ENCODE measurements around the gene TRMO. TPM values are rescaled to one million over a fixed set of nuclear protein-coding genes. Genes with fewer than 3 reads are reported as not detected.

Gene TRMO
- total and polyA plus RNA-seq, 2 experiments from 2014 or later = 5.0 to 6.4 TPM

DNA sequence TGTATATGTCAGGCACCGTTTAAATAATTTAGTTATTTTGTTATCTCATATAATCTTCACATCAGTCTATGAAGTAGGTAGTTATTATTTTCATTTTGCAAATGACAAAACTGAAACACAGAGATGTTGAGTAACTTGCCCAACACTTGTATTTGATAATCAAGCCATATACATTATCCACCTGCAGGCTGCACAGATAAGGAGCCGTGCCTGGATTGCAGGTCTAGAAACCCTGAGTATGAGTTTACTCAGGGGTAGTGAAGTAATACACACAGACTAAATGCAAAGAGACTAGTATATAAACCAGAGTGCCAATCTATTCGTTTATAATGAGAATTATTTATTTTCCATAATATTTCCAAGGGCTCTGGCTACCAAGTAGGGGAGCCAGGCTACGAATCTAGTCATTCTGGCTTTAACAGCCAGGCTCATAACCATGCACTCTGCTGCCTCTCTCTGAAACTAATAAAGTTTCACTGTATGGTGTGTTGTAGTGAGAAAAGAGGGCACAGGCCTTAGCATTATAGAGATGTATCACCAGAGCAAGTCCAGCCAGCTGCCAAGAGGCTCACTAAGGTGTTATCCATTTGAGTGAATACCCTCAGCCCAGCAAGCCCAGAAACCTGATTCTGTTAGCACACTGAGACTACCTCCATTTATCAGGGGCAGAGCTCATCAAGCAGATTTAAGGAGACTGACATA, 11.1 kb upstream of the TRMO start:
- Histone ChIP-seq H3K4me1 (ENCODE audit: insufficient read depth) (no peaks in the 10 kb centered on the region), H3K79me2 (replicated peaks; ENCODE audit: insufficient read depth) (no peaks in the 10 kb centered on the region)
- TF ChIP-seq, protein P1, sequence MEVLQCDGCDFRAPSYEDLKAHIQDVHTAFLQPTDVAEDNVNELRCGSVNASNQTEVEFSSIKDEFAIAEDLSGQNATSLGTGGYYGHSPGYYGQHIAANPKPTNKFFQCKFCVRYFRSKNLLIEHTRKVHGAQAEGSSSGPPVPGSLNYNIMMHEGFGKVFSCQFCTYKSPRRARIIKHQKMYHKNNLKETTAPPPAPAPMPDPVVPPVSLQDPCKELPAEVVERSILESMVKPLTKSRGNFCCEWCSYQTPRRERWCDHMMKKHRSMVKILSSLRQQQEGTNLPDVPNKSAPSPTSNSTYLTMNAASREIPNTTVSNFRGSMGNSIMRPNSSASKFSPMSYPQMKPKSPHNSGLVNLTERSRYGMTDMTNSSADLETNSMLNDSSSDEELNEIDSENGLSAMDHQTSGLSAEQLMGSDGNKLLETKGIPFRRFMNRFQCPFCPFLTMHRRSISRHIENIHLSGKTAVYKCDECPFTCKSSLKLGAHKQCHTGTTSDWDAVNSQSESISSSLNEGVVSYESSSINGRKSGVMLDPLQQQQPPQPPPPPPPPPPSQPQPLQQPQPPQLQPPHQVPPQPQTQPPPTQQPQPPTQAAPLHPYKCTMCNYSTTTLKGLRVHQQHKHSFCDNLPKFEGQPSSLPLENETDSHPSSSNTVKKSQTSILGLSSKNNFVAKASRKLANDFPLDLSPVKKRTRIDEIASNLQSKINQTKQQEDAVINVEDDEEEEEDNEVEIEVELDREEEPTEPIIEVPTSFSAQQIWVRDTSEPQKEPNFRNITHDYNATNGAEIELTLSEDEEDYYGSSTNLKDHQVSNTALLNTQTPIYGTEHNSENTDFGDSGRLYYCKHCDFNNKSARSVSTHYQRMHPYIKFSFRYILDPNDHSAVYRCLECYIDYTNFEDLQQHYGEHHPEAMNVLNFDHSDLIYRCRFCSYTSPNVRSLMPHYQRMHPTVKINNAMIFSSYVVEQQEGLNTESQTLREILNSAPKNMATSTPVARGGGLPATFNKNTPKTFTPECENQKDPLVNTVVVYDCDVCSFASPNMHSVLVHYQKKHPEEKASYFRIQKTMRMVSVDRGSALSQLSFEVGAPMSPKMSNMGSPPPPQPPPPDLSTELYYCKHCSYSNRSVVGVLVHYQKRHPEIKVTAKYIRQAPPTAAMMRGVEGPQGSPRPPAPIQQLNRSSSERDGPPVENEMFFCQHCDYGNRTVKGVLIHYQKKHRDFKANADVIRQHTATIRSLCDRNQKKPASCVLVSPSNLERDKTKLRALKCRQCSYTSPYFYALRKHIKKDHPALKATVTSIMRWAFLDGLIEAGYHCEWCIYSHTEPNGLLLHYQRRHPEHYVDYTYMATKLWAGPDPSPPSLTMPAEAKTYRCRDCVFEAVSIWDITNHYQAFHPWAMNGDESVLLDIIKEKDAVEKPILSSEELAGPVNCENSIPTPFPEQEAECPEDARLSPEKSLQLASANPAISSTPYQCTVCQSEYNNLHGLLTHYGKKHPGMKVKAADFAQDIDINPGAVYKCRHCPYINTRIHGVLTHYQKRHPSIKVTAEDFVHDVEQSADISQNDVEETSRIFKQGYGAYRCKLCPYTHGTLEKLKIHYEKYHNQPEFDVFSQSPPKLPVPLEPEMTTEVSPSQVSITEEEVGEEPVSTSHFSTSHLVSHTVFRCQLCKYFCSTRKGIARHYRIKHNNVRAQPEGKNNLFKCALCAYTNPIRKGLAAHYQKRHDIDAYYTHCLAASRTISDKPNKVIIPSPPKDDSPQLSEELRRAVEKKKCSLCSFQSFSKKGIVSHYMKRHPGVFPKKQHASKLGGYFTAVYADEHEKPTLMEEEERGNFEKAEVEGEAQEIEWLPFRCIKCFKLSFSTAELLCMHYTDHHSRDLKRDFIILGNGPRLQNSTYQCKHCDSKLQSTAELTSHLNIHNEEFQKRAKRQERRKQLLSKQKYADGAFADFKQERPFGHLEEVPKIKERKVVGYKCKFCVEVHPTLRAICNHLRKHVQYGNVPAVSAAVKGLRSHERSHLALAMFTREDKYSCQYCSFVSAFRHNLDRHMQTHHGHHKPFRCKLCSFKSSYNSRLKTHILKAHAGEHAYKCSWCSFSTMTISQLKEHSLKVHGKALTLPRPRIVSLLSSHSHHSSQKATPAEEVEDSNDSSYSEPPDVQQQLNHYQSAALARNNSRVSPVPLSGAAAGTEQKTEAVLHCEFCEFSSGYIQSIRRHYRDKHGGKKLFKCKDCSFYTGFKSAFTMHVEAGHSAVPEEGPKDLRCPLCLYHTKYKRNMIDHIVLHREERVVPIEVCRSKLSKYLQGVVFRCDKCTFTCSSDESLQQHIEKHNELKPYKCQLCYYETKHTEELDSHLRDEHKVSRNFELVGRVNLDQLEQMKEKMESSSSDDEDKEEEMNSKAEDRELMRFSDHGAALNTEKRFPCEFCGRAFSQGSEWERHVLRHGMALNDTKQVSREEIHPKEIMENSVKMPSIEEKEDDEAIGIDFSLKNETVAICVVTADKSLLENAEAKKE (CRISPR knock-in tag; IDR thresholded peaks at IDR 0.05) = no peak
- TF ChIP-seq CREB1 (CRISPR knock-in tag; IDR thresholded peaks at IDR 0.05; ENCODE audit: low read depth) = no peak
- TF ChIP-seq POLR2AphosphoS5 (IDR thresholded peaks at IDR 0.05; ENCODE audit: low read depth) = no peak

DNA sequence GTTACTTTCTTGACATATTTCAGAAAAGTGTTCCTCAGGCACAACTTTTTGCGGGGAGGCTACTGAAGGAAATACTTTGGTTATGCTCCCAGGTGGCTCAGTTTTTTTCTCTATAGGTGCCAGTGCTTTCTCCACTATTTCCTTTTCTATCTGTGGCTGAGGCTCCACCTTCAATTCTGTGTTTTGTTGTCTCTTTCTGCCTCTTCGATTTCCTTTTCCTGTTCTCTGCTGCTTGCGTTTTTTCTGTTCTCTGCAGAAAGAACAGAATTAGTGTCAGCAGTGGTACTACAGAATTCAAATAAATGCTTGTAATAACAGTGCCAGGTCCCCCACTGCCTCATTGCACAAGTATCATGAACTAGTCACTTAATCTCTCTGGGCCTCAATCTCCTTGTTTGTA, 8.7 kb upstream of the TRMO start:
- H3K36me3 Mint-ChIP-seq (ENCODE audit: low read depth) = no peaks in the 10 kb centered on the region
- TF ChIP-seq EZH2phosphoT487 (IDR thresholded peaks at IDR 0.05; ENCODE audit: unreplicated experiment) (no peak), NANOG (IDR thresholded peaks at IDR 0.05; ENCODE audit: borderline replicate concordance) (no peak), CREB1 (CRISPR knock-in tag; IDR thresholded peaks at IDR 0.05; ENCODE audit: low read depth) (no peak), ZNF331 (CRISPR knock-in tag; IDR thresholded peaks at IDR 0.05; ENCODE audit: low read depth) (no peak)
- TF ChIP-seq, protein P2, sequence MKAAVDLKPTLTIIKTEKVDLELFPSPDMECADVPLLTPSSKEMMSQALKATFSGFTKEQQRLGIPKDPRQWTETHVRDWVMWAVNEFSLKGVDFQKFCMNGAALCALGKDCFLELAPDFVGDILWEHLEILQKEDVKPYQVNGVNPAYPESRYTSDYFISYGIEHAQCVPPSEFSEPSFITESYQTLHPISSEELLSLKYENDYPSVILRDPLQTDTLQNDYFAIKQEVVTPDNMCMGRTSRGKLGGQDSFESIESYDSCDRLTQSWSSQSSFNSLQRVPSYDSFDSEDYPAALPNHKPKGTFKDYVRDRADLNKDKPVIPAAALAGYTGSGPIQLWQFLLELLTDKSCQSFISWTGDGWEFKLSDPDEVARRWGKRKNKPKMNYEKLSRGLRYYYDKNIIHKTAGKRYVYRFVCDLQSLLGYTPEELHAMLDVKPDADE (IDR thresholded peaks at IDR 0.05) = no peak
- TF ChIP-seq, protein P3, sequence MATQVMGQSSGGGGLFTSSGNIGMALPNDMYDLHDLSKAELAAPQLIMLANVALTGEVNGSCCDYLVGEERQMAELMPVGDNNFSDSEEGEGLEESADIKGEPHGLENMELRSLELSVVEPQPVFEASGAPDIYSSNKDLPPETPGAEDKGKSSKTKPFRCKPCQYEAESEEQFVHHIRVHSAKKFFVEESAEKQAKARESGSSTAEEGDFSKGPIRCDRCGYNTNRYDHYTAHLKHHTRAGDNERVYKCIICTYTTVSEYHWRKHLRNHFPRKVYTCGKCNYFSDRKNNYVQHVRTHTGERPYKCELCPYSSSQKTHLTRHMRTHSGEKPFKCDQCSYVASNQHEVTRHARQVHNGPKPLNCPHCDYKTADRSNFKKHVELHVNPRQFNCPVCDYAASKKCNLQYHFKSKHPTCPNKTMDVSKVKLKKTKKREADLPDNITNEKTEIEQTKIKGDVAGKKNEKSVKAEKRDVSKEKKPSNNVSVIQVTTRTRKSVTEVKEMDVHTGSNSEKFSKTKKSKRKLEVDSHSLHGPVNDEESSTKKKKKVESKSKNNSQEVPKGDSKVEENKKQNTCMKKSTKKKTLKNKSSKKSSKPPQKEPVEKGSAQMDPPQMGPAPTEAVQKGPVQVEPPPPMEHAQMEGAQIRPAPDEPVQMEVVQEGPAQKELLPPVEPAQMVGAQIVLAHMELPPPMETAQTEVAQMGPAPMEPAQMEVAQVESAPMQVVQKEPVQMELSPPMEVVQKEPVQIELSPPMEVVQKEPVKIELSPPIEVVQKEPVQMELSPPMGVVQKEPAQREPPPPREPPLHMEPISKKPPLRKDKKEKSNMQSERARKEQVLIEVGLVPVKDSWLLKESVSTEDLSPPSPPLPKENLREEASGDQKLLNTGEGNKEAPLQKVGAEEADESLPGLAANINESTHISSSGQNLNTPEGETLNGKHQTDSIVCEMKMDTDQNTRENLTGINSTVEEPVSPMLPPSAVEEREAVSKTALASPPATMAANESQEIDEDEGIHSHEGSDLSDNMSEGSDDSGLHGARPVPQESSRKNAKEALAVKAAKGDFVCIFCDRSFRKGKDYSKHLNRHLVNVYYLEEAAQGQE (IDR thresholded peaks at IDR 0.05; ENCODE audit: unreplicated experiment) = no peak

More for the DNA sequence above, 11.1 kb upstream of the TRMO start:
- Mint-ChIP-seq H3K27me3 (ENCODE audit: insufficient read depth, low read depth, poor library complexity) (peaks cover 3% of the 10 kb centered on the region), H3K9me3 (no peaks in the 10 kb centered on the region), H3K36me3 (ENCODE audit: low read depth) (no peaks in the 10 kb centered on the region), H3K4me3 (no peak overlapping the region), H3K27ac (no peak overlapping the region), H3K4me1 (peaks cover 4% of the 10 kb centered on the region; the same call in 2 of the 3 replicates)
- Histone ChIP-seq H3K4me3 (no peak overlapping the region), H3K4me2 (no peak overlapping the region), H3F3A (replicated peaks; ENCODE audit: low read depth) (no peaks in the 10 kb centered on the region), H2AFZ (no peak overlapping the region), H3K27me3 (ENCODE audit: insufficient read depth) (peaks cover 52% of the 10 kb centered on the region), H3K9me2 (ENCODE audit: insufficient read depth) (no peaks in the 10 kb centered on the region), H4K20me1 (replicated peaks; ENCODE audit: insufficient read depth) (no peaks in the 10 kb centered on the region), H3K36me3 (ENCODE audit: insufficient read depth) (no peaks in the 10 kb centered on the region), H3K27ac (ENCODE audit: low read depth) (no peak overlapping the region)
- ATAC-seq = no peak
- DNase-seq (ENCODE audit: low spot score) = no peak

More for the DNA sequence above, 8.7 kb upstream of the TRMO start:
- Histone ChIP-seq H4K20me1 (replicated peaks; ENCODE audit: insufficient read depth) (no peaks in the 10 kb centered on the region), H3K4me2 (no peak overlapping the region), H3K4me1 (ENCODE audit: insufficient read depth) (no peaks in the 10 kb centered on the region), H3K79me2 (replicated peaks; ENCODE audit: insufficient read depth) (no peaks in the 10 kb centered on the region), H2AFZ (no peak overlapping the region), H3F3A (replicated peaks; ENCODE audit: low read depth) (no peaks in the 10 kb centered on the region), H3K9me2 (ENCODE audit: insufficient read depth) (no peaks in the 10 kb centered on the region), H3K27me3 (ENCODE audit: insufficient read depth) (peaks cover 45% of the 10 kb centered on the region), H3K4me3 (no peak overlapping the region), H3K36me3 (ENCODE audit: insufficient read depth) (no peaks in the 10 kb centered on the region), H3K27ac (ENCODE audit: low read depth) (no peak overlapping the region)
- Mint-ChIP-seq H3K4me3 (no peak overlapping the region), H3K9me3 (no peaks in the 10 kb centered on the region), H3K4me1 (peaks cover 4% of the 10 kb centered on the region; the same call in 2 of the 3 replicates), H3K27me3 (ENCODE audit: insufficient read depth, low read depth, poor library complexity) (peaks cover 3% of the 10 kb centered on the region), H3K27ac (no peak overlapping the region)
- no peak for ATAC-seq
- no peak for DNase-seq (ENCODE audit: low spot score)

All from GM23338 (cell line).